Measurements from ENCODE around the gene GREM2. TPM values are rescaled to one million over a fixed set of nuclear protein-coding genes. Genes with fewer than 3 reads are reported as not detected.

GREM2 gene
- polyA plus RNA-seq, 1 donor from 2014 or later = 0.85 TPM

GRCh38 chr1:240503036-240503435, 108.9 kb downstream of the GREM2 start:
- no peaks in the 10 kb centered on the region for H3K9me3 ChIP-seq (ENCODE audit: low read length)
- no peaks in the 10 kb centered on the region for H4K20me1 ChIP-seq (ENCODE audit: insufficient read depth)
- TF ChIP-seq RAD21 (conservative IDR thresholded peaks at IDR 0.05) (no peak), SMC3 (conservative IDR thresholded peaks at IDR 0.05; ENCODE audit: poor library complexity) (no peak), MXI1 (conservative IDR thresholded peaks at IDR 0.05; ENCODE audit: poor library complexity, severe bottlenecking) (no peak)
- no peaks in the 10 kb centered on the region for H3K9me2 ChIP-seq (ENCODE audit: insufficient read depth, low read length)
- no peak overlapping the region for H3K27ac ChIP-seq (ENCODE audit: low read length)
- no peak overlapping the region for H2AFZ ChIP-seq (ENCODE audit: low read depth, low read length)
- H3K27me3 ChIP-seq (ENCODE audit: insufficient read depth, low read depth, low read length) = no peaks in the 10 kb centered on the region
- H3K4me2 ChIP-seq (ENCODE audit: low read length) = no peak overlapping the region
- H3K9ac ChIP-seq (ENCODE audit: low read length) = no peak overlapping the region
- no peaks in the 10 kb centered on the region for H3K79me2 ChIP-seq (replicated peaks; ENCODE audit: insufficient read depth, low read length)
- H3K36me3 ChIP-seq (ENCODE audit: insufficient read depth, low read length) = no peaks in the 10 kb centered on the region
- H3F3A ChIP-seq (ENCODE audit: insufficient read depth, low read length, poor library complexity, severe bottlenecking) = no peaks in the 10 kb centered on the region
- no peak overlapping the region for H3K4me3 ChIP-seq (ENCODE audit: low read length)

DNA sequence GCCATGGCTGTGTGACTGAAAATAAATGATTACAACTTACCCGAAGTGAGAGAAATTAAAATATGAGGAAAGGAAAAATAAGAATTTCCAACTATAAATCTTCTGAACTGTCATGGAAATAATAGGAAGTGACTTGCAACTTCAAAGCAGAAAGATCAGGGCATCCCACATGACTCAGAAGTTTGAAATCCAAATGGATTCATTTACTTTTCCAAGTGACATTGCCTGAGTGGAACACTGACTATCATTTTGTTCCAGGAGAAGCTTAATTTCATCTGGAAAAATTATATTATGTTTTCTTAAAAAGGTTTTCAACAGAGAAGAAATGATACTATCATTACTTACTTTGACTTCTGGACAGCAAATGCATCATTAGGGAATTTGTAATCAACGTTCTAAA, 110.8 kb downstream of the GREM2 start:
- Histone ChIP-seq H3K27ac (ENCODE audit: low read length) (no peak overlapping the region), H3K4me3 (ENCODE audit: low read length) (no peak overlapping the region), H3K4me2 (ENCODE audit: low read length) (no peak overlapping the region), H3K9me2 (ENCODE audit: insufficient read depth, low read length) (no peaks in the 10 kb centered on the region), H3F3A (ENCODE audit: insufficient read depth, low read length, poor library complexity, severe bottlenecking) (no peaks in the 10 kb centered on the region), H2AFZ (ENCODE audit: low read depth, low read length) (no peak overlapping the region), H3K9ac (ENCODE audit: low read length) (no peak overlapping the region), H4K20me1 (ENCODE audit: insufficient read depth) (no peaks in the 10 kb centered on the region), H3K36me3 (ENCODE audit: insufficient read depth, low read length) (no peaks in the 10 kb centered on the region), H3K79me2 (replicated peaks; ENCODE audit: insufficient read depth, low read length) (no peaks in the 10 kb centered on the region), H3K9me3 (ENCODE audit: low read length) (no peaks in the 10 kb centered on the region), H3K27me3 (ENCODE audit: insufficient read depth, low read depth, low read length) (no peaks in the 10 kb centered on the region)
- TF ChIP-seq SMC3 (conservative IDR thresholded peaks at IDR 0.05; ENCODE audit: poor library complexity) (no peak), CTCF (IDR thresholded peaks at IDR 0.05; ENCODE audit: poor library complexity, severe bottlenecking) (no peak), REST (IDR thresholded peaks at IDR 0.05; ENCODE audit: borderline replicate concordance) (no peak), POLR2AphosphoS5 (IDR thresholded peaks at IDR 0.05) (no peak), RAD21 (conservative IDR thresholded peaks at IDR 0.05) (no peak), EP300 (conservative IDR thresholded peaks at IDR 0.05; ENCODE audit: poor library complexity, severe bottlenecking) (no peak), MXI1 (conservative IDR thresholded peaks at IDR 0.05; ENCODE audit: poor library complexity, severe bottlenecking) (no peak), TAF1 (IDR thresholded peaks at IDR 0.05; ENCODE audit: low read depth) (no peak), EZH2 (IDR thresholded peaks at IDR 0.05; ENCODE audit: borderline replicate concordance, insufficient read depth, low read length, poor library complexity, severe bottlenecking) (no peak)

- H3K27me3 ChIP-seq (ENCODE audit: insufficient read depth, low read depth, low read length) = no peaks in the 10 kb centered on the region
- no peaks in the 10 kb centered on the region for H3F3A ChIP-seq (ENCODE audit: insufficient read depth, low read length, poor library complexity, severe bottlenecking)
- H3K9me3 ChIP-seq (ENCODE audit: low read length) = no peaks in the 10 kb centered on the region
- H3K36me3 ChIP-seq (ENCODE audit: insufficient read depth, low read length) = no peaks in the 10 kb centered on the region
- H4K20me1 ChIP-seq (ENCODE audit: insufficient read depth) = no peaks in the 10 kb centered on the region
- TF ChIP-seq EP300 (conservative IDR thresholded peaks at IDR 0.05; ENCODE audit: poor library complexity, severe bottlenecking) (no peak), CTCF (IDR thresholded peaks at IDR 0.05; ENCODE audit: poor library complexity, severe bottlenecking) (no peak), POLR2AphosphoS5 (IDR thresholded peaks at IDR 0.05) (no peak), TAF1 (IDR thresholded peaks at IDR 0.05; ENCODE audit: low read depth) (no peak), RAD21 (conservative IDR thresholded peaks at IDR 0.05) (no peak), REST (IDR thresholded peaks at IDR 0.05; ENCODE audit: borderline replicate concordance) (no peak)
- H3K27ac ChIP-seq (ENCODE audit: low read length) = no peak overlapping the region
- H3K9me2 ChIP-seq (ENCODE audit: insufficient read depth, low read length) = no peaks in the 10 kb centered on the region
- H3K4me3 ChIP-seq (ENCODE audit: low read length) = no peak overlapping the region
- H3K9ac ChIP-seq (ENCODE audit: low read length) = no peak overlapping the region
- no peak overlapping the region for H3K4me2 ChIP-seq (ENCODE audit: low read length)
- H2AFZ ChIP-seq (ENCODE audit: low read depth, low read length) = no peak overlapping the region
- no peaks in the 10 kb centered on the region for H3K79me2 ChIP-seq (replicated peaks; ENCODE audit: insufficient read depth, low read length)
Observed at GRCh38 chr1:240500647-240501046, 111.3 kb downstream of the GREM2 start.
